ENCODE measurements around the gene HSPB6.

Gene HSPB6

DNA sequence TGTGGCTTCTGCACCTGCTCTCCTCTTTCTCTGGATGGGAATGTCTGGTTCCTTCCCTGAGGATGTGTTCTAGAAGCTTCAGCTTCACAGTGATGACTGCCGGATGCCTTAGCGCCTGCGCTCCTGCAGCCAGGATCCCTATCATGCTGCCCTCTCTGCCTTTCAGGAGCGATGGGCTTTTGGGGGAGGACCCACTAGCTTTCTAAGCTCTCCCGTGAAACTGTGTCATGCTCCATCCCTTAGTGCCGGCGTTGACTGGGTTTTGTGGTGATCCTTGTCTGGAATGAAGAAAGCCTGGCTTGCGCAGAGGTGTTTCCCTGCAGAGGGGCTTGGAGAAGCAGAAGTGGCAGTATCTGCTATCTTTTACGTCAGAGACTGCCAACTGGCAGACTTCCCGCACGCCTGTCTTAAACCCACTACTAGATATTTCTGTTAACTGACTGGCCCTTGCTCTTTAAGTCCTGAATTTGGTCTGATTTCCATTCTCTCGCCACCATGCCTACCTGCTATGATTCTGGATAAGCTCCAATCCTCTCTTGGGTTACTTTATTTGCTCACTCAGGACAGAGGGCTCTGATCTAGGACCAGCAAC lies 42.8 kb downstream of the HSPB6 start:
- DNase-seq, result no peak

DNA sequence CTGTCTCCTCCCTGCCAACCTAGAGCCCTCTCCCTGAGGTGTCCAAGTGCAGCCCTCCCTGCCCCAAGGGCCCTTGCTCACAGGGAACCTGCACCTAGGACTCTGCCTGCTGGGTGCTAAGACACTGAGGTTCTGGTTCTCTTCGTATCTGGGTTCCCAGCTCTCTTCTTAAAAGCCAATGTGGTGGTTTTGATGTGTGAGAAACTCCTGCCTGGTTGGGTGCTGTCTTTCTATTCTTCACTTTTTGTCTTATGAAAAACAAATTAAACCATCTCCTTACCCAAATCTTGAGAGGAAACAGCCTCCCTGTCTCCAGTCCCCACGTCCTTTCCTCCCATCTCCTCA lies 43.4 kb downstream of the HSPB6 start:
- DNase-seq, result no peak

DNA sequence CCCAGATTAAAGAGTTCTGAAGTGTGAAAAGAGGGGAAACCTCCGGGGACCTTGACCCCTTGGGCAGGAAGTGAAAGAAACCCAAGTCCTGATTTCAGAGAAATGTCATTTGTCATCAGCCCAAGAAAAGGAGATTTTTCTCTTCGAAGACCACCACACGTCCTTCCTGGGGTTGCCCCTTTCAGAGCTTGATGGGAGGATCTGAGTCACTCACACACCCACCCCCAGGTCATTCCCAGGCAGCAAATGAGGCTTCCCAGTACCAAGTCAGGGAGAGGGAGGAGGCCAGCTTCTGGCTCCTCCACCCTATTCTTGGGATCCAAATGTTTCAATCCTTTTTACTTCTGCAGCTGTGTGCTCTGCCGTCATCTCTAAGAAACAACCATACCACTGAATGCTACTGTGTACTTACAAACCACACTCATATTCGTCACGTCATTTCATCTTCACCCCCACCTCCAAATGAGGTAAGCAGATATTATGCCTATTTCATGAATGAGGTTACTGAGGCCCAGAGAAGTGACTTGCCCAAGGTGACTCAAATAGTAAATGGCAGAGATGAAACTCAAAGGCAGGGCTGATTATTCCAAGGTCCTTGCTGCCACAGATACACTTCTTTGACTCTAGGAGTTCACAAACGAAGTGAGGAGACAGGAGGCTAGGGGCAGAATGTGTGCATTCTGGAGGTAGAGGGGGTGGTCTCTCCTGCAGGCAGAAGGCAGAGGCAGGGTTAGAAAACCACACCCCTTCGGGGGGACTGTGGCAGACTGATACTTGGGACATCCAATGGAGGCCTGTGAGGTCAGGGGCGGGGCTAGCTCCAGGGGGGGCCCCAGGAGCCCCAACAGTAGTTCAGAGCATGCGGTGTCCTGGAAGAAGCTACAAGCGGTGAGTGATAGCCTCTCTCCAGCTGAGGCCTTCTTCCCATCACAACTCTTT lies 44.0 kb downstream of the HSPB6 start:
- DNase-seq, result no peak

DNA sequence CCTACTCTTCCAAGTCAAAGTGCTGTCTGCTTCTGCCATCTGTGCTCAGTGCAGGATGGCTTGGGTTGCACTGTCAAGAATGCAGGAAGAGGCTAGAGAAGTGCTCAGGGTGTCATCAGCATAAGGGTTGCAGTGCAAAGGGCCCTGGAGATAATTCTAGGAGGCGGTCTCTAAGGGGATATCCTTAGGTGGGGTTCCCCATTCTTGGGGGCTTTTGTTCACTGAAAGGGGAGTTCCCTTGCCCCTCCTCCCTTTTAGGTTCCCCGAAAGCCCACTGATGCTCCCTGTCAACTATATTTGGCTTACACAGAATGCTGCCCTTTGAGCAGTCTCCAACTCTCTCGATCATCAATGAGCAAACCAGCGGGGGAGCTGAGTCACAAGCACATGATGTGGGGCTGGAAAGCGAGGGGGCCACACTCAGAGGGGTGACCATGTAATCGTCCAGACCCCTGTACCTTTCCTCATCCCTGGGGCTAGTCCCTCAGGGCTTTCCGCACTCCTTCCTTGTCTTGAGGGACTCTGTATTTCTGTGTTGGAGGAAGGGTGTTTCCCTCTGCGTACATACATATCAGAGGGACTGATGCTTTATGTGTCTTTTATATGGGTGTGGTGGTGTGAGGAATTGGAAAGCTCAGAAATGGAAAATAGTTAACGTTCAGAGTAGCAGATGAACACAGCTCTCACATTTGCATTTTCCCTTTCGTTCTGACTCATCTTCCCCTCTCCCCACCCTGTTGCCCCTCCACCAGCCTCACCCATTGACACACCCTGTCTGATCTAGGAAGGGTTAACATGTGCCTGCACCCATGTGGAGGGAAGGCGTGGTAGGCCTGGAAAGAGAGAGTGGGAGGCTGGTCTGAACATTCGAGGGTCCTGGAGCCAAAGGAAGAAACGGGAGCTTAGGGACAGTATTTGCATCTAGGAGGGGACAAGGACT lies 45.8 kb downstream of the HSPB6 start:
- peak in 1 of 2 experiments; percentile 39 for DNase-seq

DNA sequence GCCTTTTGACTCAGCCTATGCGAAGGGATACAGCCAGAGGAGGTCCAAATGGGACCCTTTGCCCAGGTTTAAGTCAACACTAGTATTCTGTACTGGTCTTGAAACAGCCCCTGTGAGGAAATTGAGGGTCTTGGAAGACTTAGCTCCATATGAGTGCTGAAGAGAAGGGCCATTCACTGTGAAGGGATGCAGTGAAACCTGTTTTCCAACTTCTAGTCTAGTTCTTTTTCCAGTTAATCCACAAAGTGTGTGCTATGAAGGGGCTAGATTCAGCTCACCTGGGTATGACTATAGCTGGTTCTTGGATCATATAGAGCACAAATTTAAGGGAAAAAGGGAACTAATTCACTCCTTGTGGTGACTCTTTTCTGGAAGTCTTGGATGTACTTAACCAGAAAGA lies 48.4 kb downstream of the HSPB6 start:
- no peak for DNase-seq
